ENCODE results near the gene MTMR10.

- no peak for TF ChIP-seq POLR2A (IDR thresholded peaks at IDR 0.05; ENCODE audit: low read depth, low read length)
- TF ChIP-seq POLR2AphosphoS5 (IDR thresholded peaks at IDR 0.05; ENCODE audit: insufficient read depth, low read depth, low read length) = no peak
- no peak for TF ChIP-seq CTCF (IDR thresholded peaks at IDR 0.05; ENCODE audit: extremely low read depth in 1 of 2, insufficient read depth in 1 of 2, low read depth in 1 of 2, low read length in 2 of 2)
Measured at GRCh38 chr15:31036783-31037182, 45.4 kb upstream of the MTMR10 start.
